A549 treated with DMSO at 1 μM for 4 hours (cell line): ENCODE data around the gene PLAAT5. TPM values are rescaled to one million over a fixed set of nuclear protein-coding genes. Genes with fewer than 3 reads are reported as not detected.

Experiments used
- total RNA-seq: library from RNA; stranded (reverse); fragments of 200-300 nt; extraction: Qiagen RNA extraction; gene quantifications from 5 replicates; pipeline ENCODE4 v1.2.3, GENCODE V29; 2022; ENCODE audit warnings: low read depth

Gene PLAAT5
- total RNA-seq, result 0.08 TPM in 1 of 5 replicates, not detected in the others

GRCh38 chr11:63490551-63491239 lies at the start of gene PLAAT5:
Gene PLAAT5 (minus strand): TSS chr11:63491167. CDS start chr11:63491034, 133 bp downstream.

GRCh38 chr11:63536669-63537292 lies 45.8 kb upstream of the PLAAT5 start, which contains the start of gene PLAAT4:
Gene PLAAT4 (plus strand): TSS chr11:63536808. CDS start chr11:63536869, 61 bp downstream.

DNA sequence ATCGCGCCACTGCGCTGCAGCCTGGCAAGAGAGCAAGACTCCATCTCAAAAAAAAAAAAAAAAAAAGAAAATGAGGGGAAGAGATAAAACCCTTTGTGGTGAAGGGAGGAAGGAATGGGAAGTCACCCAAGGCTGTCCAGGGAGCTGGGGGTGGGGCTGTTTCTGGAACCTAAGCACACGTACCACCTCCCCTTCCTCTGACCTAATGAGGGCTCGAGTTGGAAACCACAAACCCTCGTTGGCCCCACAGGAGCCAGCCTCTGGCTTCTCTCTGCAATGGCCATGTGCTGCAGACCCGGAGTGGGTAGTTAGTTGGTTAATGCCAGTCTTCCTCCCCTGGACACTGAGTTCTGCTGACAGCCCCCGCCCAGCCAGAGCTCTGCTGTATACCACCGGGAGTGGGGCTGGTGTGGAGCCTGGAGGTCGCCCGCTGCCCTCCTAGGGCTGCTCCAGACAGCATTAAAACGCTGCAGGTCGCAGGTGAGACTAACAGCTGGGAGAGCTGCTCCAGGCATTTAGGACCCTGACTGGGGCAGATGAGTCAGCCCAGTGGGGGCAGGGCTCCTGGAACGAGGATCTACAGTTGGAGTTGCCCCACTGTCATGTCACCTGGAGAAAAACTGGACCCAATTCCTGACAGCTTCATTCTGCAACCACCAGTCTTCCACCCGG lies 15.0 kb upstream of the PLAAT5 start, which contains the start of gene LGALS12:
TSS of gene LGALS12 (plus strand) at position 228 of the 672 bp plus-strand sequence. CDS start at position 603, 375 bp downstream.

Other genes with a start within 250 kb of the PLAAT5 start
- not detected in 5 replicates for gene SLC22A25, start 247.6 kb downstream of the PLAAT5 start, total RNA-seq
- gene SLC22A9, start 121.4 kb downstream of the PLAAT5 start, total RNA-seq, result not detected in 5 replicates
- gene LGALS12, start 14.9 kb upstream of the PLAAT5 start, total RNA-seq, result not detected in 5 replicates
- 0.91 to 2.7 TPM (median 1.8 TPM) in 5 replicates for gene PLAAT4, start 45.6 kb upstream of the PLAAT5 start, total RNA-seq
- gene PLAAT2, start 72.2 kb upstream of the PLAAT5 start, total RNA-seq, result 0.18 to 0.28 TPM (median 0.24 TPM) in 3 of 5 replicates, not detected in the others
- gene PLAAT3, start 123.3 kb upstream of the PLAAT5 start, total RNA-seq, result 40.3 to 57.1 TPM (median 49.3 TPM) in 5 replicates
- 30.5 to 39.8 TPM (median 36.5 TPM) in 5 replicates for gene ATL3, start 180.2 kb upstream of the PLAAT5 start, total RNA-seq
- gene RTN3, start 190.3 kb upstream of the PLAAT5 start, total RNA-seq, result 101 to 116 TPM (median 105 TPM) in 5 replicates